GM10266 (cell line): ENCODE results near the gene OR1J4.
A peak's percentile ranks its signal among the peaks of the same experiment; 100 is the strongest.

ENCODE experiments used
- DNase-seq: peaks from one replicate; pipeline ENCODE4 v3.0.0; 2012; ENCODE audit errors: extremely low spot score
- TF ChIP-seq, protein P1 (sequence below): IDR thresholded peaks from 2 replicates; pipeline ENCODE4 v1.5.1; 2012; ENCODE audit warnings: mild to moderate bottlenecking, low read depth; ENCODE audit not compliant: control insufficient read depth, insufficient read depth; ENCODE audit errors: missing control alignments

The OR1J4 gene, protein sequence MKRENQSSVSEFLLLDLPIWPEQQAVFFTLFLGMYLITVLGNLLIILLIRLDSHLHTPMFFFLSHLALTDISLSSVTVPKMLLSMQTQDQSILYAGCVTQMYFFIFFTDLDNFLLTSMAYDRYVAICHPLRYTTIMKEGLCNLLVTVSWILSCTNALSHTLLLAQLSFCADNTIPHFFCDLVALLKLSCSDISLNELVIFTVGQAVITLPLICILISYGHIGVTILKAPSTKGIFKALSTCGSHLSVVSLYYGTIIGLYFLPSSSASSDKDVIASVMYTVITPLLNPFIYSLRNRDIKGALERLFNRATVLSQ

DNA sequence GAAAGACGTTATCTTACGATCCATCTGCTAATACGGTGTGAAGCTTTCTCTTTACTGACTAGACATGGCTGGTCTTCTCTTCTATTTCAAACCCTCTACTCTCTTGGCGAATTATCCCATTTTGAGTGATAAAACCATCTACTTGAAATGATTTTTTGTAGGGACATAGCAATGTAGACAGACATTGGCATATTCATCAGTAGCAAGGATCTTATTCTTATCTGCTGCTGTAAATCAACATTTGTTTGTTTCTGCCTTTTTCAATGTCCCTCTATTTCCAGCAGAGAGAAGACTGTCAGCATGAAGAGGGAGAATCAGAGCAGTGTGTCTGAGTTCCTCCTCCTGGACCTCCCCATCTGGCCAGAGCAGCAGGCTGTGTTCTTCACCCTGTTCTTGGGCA, at the start of gene OR1J4:
TSS of gene OR1J4 (plus strand) at position 301 of the 400 bp plus-strand sequence. CDS start at position 301, 0 bp downstream.
- TF ChIP-seq, protein P1, sequence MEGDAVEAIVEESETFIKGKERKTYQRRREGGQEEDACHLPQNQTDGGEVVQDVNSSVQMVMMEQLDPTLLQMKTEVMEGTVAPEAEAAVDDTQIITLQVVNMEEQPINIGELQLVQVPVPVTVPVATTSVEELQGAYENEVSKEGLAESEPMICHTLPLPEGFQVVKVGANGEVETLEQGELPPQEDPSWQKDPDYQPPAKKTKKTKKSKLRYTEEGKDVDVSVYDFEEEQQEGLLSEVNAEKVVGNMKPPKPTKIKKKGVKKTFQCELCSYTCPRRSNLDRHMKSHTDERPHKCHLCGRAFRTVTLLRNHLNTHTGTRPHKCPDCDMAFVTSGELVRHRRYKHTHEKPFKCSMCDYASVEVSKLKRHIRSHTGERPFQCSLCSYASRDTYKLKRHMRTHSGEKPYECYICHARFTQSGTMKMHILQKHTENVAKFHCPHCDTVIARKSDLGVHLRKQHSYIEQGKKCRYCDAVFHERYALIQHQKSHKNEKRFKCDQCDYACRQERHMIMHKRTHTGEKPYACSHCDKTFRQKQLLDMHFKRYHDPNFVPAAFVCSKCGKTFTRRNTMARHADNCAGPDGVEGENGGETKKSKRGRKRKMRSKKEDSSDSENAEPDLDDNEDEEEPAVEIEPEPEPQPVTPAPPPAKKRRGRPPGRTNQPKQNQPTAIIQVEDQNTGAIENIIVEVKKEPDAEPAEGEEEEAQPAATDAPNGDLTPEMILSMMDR = no peak
- DNase-seq = no peak

DNA sequence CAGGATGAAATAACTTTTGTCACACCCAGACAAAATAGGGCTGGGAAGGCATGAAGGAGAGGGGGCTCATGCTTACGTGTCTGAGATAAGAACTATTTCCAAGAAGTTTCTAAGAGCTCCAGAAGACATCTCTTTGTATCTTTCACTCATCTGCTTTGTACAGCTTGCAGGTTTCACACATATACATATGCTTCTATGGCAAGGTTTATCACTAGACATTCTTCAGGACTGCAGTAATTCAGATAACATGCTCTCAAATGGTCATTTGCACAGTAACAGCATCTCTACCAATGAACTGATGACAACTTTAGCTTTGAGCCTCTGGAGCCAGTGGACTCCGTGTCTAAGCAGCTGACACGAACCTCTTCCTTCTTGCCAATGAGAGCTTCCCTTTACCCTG, 44.4 kb upstream of the OR1J4 start:
- no peak for DNase-seq

DNA sequence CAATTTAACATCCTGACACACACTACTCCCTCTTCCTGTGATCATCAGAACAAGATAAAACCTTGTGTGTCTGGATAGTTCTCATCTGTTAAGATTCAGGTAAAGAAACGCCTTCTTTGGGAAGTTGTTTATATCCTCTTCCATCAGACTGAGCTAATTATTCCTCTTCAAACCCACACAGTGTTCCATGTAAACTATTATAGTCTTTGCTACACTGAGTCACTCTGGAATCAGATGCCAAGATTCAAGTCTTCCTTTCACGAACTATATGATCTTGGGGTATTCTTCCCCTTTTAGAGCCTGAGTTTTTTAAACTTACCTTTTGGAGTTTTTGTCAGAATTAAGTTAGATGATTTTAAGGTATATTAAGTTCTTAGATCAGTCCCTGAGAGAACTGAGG, 43.2 kb upstream of the OR1J4 start:
- DNase-seq = no peak
- TF ChIP-seq, protein P1 = no peak

More for the DNA sequence above, 44.4 kb upstream of the OR1J4 start:
- TF ChIP-seq, protein P1 = no peak

DNA sequence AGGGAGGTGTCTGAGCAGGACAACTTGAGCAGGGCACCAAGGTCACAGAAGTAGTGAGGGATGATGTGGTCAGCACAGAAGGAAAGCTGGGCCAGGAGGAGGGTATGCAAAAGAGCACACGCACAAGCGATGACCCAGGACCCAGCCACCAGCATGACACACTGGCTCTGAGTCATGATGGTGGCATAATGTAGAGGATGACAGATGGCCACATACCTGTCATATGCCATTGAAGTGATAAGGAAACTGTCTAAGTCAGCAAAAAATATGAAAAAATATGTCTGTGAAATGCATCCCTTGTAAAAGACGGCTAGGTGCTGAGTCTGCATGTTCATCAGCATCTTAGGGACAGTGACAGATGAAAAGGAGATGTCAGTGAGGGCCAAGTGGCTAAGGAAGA, 41.6 kb upstream of the OR1J4 start:
- TF ChIP-seq, protein P1 = no peak
- no peak for DNase-seq

DNA sequence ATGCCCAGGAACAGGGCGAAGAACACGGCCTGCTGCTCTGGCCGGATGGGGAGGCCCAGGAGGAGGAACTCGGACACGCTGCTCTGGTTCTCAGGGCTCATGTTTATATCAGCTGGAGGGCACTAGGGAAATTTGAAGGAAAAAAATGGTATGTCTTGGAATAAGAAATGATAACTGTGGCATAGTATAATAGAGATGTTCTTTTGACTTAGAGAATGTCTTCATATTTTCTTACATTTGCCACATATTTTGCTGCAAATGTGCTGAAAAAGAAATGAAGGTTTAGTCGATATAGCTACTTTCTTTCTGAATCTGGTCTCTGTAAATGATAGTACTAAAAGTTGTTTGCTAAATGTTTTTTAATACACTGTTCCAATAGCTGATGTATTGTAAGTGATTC, 41.1 kb upstream of the OR1J4 start, which contains the start of gene OR1J1:
TSS of gene OR1J1 (minus strand) at position 101 of the 400 bp plus-strand sequence. CDS start at position 101, 0 bp downstream.
- TF ChIP-seq, protein P1 = no peak
- no peak for DNase-seq

DNA sequence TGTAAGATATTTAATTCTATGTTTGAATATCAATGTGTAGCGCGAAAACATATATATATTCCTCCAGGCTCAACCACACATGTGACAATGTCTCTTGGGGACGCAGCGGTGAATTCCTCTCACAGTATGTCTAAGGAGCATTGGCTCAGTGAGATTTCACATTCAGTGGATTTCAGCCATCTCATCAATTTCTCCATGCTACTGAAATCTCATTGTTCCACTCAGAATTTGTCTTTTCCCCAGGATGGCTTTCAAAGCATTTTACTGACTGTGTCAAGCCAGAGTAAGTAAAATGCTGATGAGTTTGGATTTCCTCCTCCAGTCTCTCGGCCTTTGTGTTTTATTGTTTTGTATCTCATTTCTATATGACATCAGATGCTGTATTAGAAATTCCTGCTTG, 39.9 kb upstream of the OR1J4 start:
- TF ChIP-seq, protein P1 = no peak

DNA sequence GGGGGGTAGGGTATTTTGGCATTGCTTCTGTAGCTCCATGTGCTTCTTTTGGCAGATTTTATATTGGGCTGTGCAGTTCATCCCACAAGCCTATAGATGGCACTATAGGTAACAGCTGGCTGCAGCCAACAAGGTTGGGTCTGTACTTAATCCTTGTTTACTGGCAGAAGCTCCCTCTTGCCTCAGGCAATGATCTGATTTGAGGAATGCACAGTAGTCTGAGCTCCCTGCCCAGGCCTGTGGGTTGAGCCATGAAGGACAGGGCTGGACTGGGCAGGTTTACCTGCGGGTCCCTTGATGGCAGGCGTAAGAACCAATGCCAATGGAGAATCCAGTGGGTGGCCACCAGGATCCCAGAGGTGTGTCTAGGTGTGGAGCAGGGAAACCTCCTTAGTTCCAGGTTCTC, 20.1 kb upstream of the OR1J4 start:
- TF ChIP-seq, protein P1 = peak; percentile 74
- peak; percentile 46 for DNase-seq

More for the DNA sequence above, 39.9 kb upstream of the OR1J4 start:
- no peak for DNase-seq
